ELR (cell line): Measurements from ENCODE around the gene C1orf159.
"Not testable (repeated sequence)": the region's sequence is repeated elsewhere in the genome, so short reads cannot be mapped to it uniquely, and the experiment has no call there.

ENCODE experiments used
- DNase-seq: peaks from one replicate; pipeline ENCODE4 v3.0.0-alpha.2; 2015; ENCODE audit warnings: low read depth

Gene C1orf159

GRCh38 chr1:1115786-1116700, at the start of gene C1orf159:
Gene C1orf159, minus strand, starts transcription at chr1:1116089. Its CDS starts 24,546 bp downstream, at chr1:1091543.
- DNase-seq = peak; percentile 96

GRCh38 chr1:1165485-1165884, 49.6 kb upstream of the C1orf159 start:
- DNase-seq = no peak

GRCh38 chr1:1164701-1165451, 49.0 kb upstream of the C1orf159 start:
- no peak for DNase-seq

GRCh38 chr1:1164361-1164700, 48.4 kb upstream of the C1orf159 start:
- no peak for DNase-seq

GRCh38 chr1:1163538-1164070, 47.7 kb upstream of the C1orf159 start:
- no peak for DNase-seq

GRCh38 chr1:1162597-1163537, 47.0 kb upstream of the C1orf159 start:
- DNase-seq = no peak

GRCh38 chr1:1161683-1162079, 45.8 kb upstream of the C1orf159 start:
- no peak for DNase-seq

- DNase-seq = no peak
These were observed 45.3 kb upstream of the C1orf159 start for GRCh38 chr1:1161078-1161682.

- DNase-seq = no peak
These were observed 44.5 kb upstream of the C1orf159 start for GRCh38 chr1:1160281-1160930.

GRCh38 chr1:1157914-1158710, 42.2 kb upstream of the C1orf159 start:
- DNase-seq = peak; percentile 26

GRCh38 chr1:1157426-1157913, 41.6 kb upstream of the C1orf159 start:
- peak; percentile 85 for DNase-seq

GRCh38 chr1:1157033-1157365, 41.1 kb upstream of the C1orf159 start:
- no peak for DNase-seq

GRCh38 chr1:1156140-1157032, 40.5 kb upstream of the C1orf159 start:
- DNase-seq = no peak

GRCh38 chr1:1155258-1155657, 39.4 kb upstream of the C1orf159 start:
- DNase-seq = no peak

GRCh38 chr1:1153874-1154273, 38.0 kb upstream of the C1orf159 start:
- no peak for DNase-seq

- not testable (repeated sequence) for DNase-seq
These were observed 37.3 kb upstream of the C1orf159 start for GRCh38 chr1:1153215-1153614.

GRCh38 chr1:1152431-1152830, 36.5 kb upstream of the C1orf159 start:
- not testable (repeated sequence) for DNase-seq

- DNase-seq = no peak
These were observed 35.4 kb upstream of the C1orf159 start for GRCh38 chr1:1151306-1151705.

GRCh38 chr1:1150100-1150499, 34.2 kb upstream of the C1orf159 start:
- DNase-seq = no peak
